ENCODE data around the gene NAXE.

DNA sequence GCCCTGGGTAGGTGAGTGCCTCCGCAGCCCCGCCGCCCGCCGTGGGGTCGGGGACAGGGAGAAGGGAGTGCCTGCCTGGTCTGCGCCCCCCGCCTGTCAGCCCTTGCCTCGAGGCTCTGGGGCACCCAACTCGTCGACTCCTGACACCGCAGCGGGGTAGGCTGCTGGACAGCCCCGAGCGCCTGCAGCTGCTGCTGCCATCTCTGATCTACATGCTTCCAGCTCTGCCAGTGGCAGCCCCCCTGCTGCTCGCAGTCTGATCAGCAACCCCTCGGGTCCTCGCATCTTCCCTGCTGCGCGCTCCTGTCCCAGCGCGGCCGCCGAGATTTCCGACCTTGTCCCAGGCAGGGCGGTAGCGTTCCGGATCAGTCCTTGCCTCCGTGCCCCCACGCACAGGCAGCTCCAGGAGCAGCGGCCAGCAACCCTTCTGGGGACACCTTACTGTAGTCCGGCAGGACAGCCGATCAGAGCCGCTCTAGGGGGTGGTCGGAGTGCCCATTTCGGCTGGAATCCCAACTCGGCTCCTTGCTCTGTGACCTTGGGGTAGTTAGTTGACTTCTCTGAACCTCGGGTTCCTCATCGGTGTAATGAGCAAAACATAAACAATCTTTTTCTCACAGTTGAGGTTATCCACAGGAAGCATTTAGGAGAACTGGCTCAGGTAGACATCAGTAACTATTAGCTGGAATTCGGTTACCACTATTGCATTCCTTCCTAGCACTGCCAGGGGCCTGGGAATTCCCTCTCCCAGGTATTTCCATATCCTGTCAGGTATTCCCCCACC is 50.9 kb downstream of the NAXE start:
- TF ChIP-seq, protein P1, sequence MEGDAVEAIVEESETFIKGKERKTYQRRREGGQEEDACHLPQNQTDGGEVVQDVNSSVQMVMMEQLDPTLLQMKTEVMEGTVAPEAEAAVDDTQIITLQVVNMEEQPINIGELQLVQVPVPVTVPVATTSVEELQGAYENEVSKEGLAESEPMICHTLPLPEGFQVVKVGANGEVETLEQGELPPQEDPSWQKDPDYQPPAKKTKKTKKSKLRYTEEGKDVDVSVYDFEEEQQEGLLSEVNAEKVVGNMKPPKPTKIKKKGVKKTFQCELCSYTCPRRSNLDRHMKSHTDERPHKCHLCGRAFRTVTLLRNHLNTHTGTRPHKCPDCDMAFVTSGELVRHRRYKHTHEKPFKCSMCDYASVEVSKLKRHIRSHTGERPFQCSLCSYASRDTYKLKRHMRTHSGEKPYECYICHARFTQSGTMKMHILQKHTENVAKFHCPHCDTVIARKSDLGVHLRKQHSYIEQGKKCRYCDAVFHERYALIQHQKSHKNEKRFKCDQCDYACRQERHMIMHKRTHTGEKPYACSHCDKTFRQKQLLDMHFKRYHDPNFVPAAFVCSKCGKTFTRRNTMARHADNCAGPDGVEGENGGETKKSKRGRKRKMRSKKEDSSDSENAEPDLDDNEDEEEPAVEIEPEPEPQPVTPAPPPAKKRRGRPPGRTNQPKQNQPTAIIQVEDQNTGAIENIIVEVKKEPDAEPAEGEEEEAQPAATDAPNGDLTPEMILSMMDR (IDR thresholded peaks at IDR 0.05) = no peak
- TF ChIP-seq EP300 (IDR thresholded peaks at IDR 0.05; ENCODE audit: low read depth) = no peak
- TF ChIP-seq POLR2AphosphoS5 (IDR thresholded peaks at IDR 0.05) = no peak
- no peak for TF ChIP-seq POLR2A (IDR thresholded peaks at IDR 0.05)
